ENCODE measurements around the gene GSAP. TPM values are rescaled to one million over a fixed set of nuclear protein-coding genes. Genes with fewer than 3 reads are reported as not detected.
A peak's percentile ranks its signal among the peaks of the same experiment; 100 is the strongest.

GSAP gene
- total and polyA plus RNA-seq, 3 experiments from 2014 or later: 2.0 to 11.9 (median 2.9) TPM

DNA sequence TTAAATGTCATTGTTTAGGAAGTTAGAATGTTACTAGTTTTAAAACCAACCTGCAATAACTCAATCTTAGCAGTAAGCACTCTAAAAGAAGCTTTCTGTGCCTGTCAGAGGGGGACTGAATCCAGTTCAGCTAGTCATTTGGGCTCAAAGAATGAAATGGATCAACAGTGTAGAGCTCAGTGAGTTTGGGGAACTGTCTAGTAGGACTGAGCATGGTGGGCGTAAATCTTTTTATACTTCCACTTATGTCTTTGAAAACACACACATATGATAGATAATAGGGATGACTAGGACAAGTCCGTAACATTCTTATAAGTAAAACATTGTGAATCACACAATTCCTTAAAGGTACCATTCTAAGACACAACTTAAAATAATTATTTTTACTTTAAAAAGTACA is 11.5 kb downstream of the GSAP start:
- Histone ChIP-seq H3K27ac (ENCODE audit: low read depth, low read length) (no peak overlapping the region), H3K4me3 (ENCODE audit: low read length) (no peak overlapping the region), H3K4me1 (ENCODE audit: insufficient read depth, low read length) (no peaks in the 10 kb centered on the region), H3K36me3 (ENCODE audit: insufficient read depth, low read length) (no peaks in the 10 kb centered on the region), H3K27me3 (ENCODE audit: insufficient read depth, low read length, poor library complexity, severe bottlenecking) (no peaks in the 10 kb centered on the region), H3K9me3 (ENCODE audit: low read length) (no peaks in the 10 kb centered on the region)
- H3K27me3 Mint-ChIP-seq: peaks cover 0 to 2% of the 10 kb centered on the region in 2 donors
- no peaks in the 10 kb centered on the region for H3K9me3 Mint-ChIP-seq
- peaks cover 0 to 6% (median 3%) of the 10 kb centered on the region in 3 donors for H3K4me1 Mint-ChIP-seq
- ChIA-PET POLR2A (no interaction called here), CTCF (interaction anchor here (1.2 kb wide), 1 partner anchor 23 kb away, joined by 3 read pairs; no protein-coding TSS in a partner anchor)
- no peak overlapping the region for H3K4me3 Mint-ChIP-seq
- peaks cover 8 to 11% (median 10%) of the 10 kb centered on the region in 3 donors for H3K36me3 Mint-ChIP-seq
- no peak for DNase-seq
- H3K27ac Mint-ChIP-seq: peak overlapping the region in 1 of 8 donors; percentile 48

DNA sequence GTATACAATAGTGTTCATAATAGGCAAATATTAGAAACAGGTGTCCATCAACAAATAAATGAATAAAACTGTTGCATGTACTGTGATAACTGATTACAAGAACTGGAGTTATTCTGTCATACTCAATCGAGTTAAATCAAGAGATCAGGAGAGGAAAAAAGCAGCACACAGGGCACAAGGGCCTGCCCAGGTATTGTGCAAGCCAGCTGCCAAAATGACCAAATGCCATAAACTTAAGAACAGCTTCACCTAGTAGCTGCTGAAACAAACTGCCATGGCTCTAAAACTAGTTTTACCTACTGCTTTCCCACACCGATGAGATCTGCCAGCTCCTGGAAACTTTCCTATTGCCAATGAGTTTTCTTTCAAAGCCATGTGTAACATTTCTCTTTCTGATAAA is 12.2 kb downstream of the GSAP start:
- no peak overlapping the region for H3K27ac Mint-ChIP-seq
- peaks cover 0 to 2% of the 10 kb centered on the region in 2 donors for H3K27me3 Mint-ChIP-seq
- no peaks in the 10 kb centered on the region for H3K9me3 Mint-ChIP-seq
- CTCF ChIA-PET: interaction anchor here (1.2 kb wide), 1 partner anchor 22 kb away, joined by 3 read pairs; no protein-coding TSS in a partner anchor
- Histone ChIP-seq H3K4me3 (ENCODE audit: low read length) (no peak overlapping the region), H3K9me3 (ENCODE audit: low read length) (no peaks in the 10 kb centered on the region), H3K27ac (ENCODE audit: low read depth, low read length) (no peak overlapping the region), H3K27me3 (ENCODE audit: insufficient read depth, low read length, poor library complexity, severe bottlenecking) (no peaks in the 10 kb centered on the region), H3K36me3 (ENCODE audit: insufficient read depth, low read length) (no peaks in the 10 kb centered on the region), H3K4me1 (ENCODE audit: insufficient read depth, low read length) (no peaks in the 10 kb centered on the region)
- peaks cover 0 to 6% (median 3%) of the 10 kb centered on the region in 3 donors for H3K4me1 Mint-ChIP-seq
- no peak for DNase-seq
- peaks cover 11 to 17% (median 14%) of the 10 kb centered on the region in 3 donors for H3K36me3 Mint-ChIP-seq
- no peak overlapping the region for H3K4me3 Mint-ChIP-seq
- POLR2A ChIA-PET: no interaction called here

DNA sequence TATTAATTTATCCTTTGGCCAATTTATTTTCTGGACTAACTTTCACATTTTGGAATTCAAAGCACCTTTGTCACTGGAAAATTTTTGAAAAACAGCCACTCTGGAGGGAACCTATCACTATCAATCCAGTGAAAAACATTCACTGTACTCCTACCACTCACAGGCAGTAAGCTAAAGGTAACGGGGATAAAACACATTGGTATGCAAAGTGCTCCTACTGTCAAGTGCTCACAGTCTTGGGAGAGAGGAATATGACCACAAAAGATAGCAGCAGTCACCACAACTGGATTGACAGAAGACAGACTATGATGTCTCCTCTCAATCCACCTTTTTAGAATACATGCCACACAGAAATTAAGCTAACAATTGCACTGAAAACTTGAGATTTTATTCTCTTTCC is 13.3 kb downstream of the GSAP start:
- Mint-ChIP-seq H3K9me3 (no peaks in the 10 kb centered on the region), H3K27me3 (peaks cover 0 to 2% of the 10 kb centered on the region in 2 donors), H3K4me3 (no peak overlapping the region), H3K27ac (no peak overlapping the region), H3K36me3 (peaks cover 11 to 18% (median 16%) of the 10 kb centered on the region in 3 donors), H3K4me1 (peaks cover 0 to 3% (median 2%) of the 10 kb centered on the region in 3 donors)
- Histone ChIP-seq H3K36me3 (ENCODE audit: insufficient read depth, low read length) (no peaks in the 10 kb centered on the region), H3K27ac (ENCODE audit: low read depth, low read length) (no peak overlapping the region), H3K9me3 (ENCODE audit: low read length) (no peaks in the 10 kb centered on the region), H3K27me3 (ENCODE audit: insufficient read depth, low read length, poor library complexity, severe bottlenecking) (no peaks in the 10 kb centered on the region), H3K4me3 (ENCODE audit: low read length) (no peak overlapping the region), H3K4me1 (ENCODE audit: insufficient read depth, low read length) (no peaks in the 10 kb centered on the region)
- CTCF ChIA-PET: no interaction called here
- POLR2A ChIA-PET: no interaction called here
- no peak for DNase-seq

DNA sequence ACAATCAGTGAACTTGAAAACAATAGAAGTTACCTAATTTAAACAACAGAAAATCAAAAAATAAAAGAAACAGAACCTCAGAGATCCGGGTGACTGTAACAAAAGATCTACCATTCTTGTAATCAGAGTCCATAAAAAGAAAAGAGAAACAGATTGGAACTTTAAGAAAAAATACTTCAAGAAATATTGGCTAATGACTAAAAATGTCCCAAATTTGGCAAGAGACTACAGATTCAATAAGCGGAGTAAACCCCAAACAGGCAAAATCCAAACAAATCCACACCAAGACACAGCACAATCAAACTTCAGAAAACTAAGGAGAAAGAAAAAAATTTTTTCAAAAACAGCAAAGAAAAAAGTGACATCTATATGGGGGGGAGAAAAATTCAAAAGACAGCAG is 15.1 kb downstream of the GSAP start:
- no peak overlapping the region for H3K4me3 Mint-ChIP-seq
- H3K9me3 Mint-ChIP-seq: no peaks in the 10 kb centered on the region
- Histone ChIP-seq H3K4me3 (ENCODE audit: low read length) (no peak overlapping the region), H3K4me1 (ENCODE audit: insufficient read depth, low read length) (no peaks in the 10 kb centered on the region), H3K9me3 (ENCODE audit: low read length) (no peaks in the 10 kb centered on the region), H3K27ac (ENCODE audit: low read depth, low read length) (no peak overlapping the region), H3K36me3 (ENCODE audit: insufficient read depth, low read length) (no peaks in the 10 kb centered on the region), H3K27me3 (ENCODE audit: insufficient read depth, low read length, poor library complexity, severe bottlenecking) (no peaks in the 10 kb centered on the region)
- POLR2A ChIA-PET: no interaction called here
- peaks cover 0 to 3% (median 0%) of the 10 kb centered on the region in 3 donors for H3K4me1 Mint-ChIP-seq
- no peak for DNase-seq
- H3K36me3 Mint-ChIP-seq: peaks cover 20 to 28% (median 28%) of the 10 kb centered on the region in 3 donors
- no peak overlapping the region for H3K27ac Mint-ChIP-seq
- CTCF ChIA-PET: no interaction called here
- peaks cover 0 to 2% of the 10 kb centered on the region in 2 donors for H3K27me3 Mint-ChIP-seq

DNA sequence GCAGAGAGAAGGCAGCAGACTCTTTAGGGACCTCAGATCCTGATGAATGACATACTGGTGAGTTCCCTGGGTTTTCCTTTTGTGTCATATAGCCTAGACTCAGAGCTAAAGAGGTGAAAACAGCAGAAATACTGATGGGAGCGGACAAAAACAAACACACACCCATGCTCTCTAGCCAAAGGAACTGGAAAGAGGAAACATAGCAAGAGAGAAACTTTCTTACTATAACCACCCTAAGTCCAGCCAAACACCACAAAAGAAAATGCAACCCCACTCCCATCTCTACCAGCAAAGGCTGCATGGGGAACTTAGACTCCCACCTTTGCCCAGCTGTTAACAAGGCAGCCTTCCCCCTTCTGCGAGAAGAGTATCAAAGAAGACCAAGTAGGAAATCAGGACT is 16.3 kb downstream of the GSAP start:
- no peak overlapping the region for H3K4me3 Mint-ChIP-seq
- H3K4me1 ChIP-seq (ENCODE audit: insufficient read depth, low read length): no peaks in the 10 kb centered on the region
- H3K9me3 ChIP-seq (ENCODE audit: low read length): no peaks in the 10 kb centered on the region
- peaks cover 25 to 38% (median 37%) of the 10 kb centered on the region in 3 donors for H3K36me3 Mint-ChIP-seq
- H3K27me3 Mint-ChIP-seq: peaks cover 0 to 2% of the 10 kb centered on the region in 2 donors
- no peak overlapping the region for H3K27ac ChIP-seq (ENCODE audit: low read depth, low read length)
- no peak overlapping the region for H3K4me3 ChIP-seq (ENCODE audit: low read length)
- DNase-seq: no peak
- POLR2A ChIA-PET: no interaction called here
- H3K27ac Mint-ChIP-seq: no peak overlapping the region
- H3K4me1 Mint-ChIP-seq: peaks cover 0 to 3% (median 0%) of the 10 kb centered on the region in 3 donors
- CTCF ChIA-PET: no interaction called here
- H3K36me3 ChIP-seq (ENCODE audit: insufficient read depth, low read length): no peaks in the 10 kb centered on the region
- H3K9me3 Mint-ChIP-seq: no peaks in the 10 kb centered on the region
- no peaks in the 10 kb centered on the region for H3K27me3 ChIP-seq (ENCODE audit: insufficient read depth, low read length, poor library complexity, severe bottlenecking)

DNA sequence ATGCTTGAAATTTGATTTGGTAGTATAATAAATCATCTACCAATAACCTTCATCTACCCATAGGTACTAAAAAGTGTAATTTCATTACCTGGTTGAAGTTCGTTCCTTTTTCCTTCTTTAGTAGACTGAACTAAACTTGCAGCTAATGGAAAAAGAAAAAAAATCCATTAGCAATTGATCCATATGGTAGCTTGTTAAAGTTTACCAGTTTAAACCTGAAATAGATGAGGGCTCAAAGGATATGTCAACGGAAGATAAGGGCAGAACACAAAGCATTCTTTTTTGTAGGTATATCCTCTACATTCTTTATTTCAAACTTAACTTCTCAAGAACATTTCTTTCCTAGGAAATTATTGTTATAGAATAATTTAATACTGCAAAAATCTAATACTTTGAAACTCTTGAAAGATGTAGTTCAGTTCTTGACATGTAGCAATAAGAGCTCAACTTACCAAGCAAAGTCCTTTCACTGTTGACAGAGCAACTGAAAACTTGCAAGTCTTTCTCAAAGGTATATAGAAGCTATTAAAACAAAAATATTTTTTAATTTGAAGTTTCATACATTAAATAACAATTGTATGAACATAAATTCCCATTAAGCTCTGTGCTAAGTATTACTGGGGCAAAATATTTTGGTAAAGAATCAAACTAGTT is 19.1 kb downstream of the GSAP start:
- ChIA-PET POLR2A (no interaction called here), CTCF (no interaction called here)
- H3K27ac ChIP-seq (ENCODE audit: low read depth, low read length): no peak overlapping the region
- Mint-ChIP-seq H3K9me3 (no peaks in the 10 kb centered on the region), H3K4me1 (peaks cover 15 to 20% (median 16%) of the 10 kb centered on the region in 3 donors), H3K4me3 (no peak overlapping the region), H3K27ac (no peak overlapping the region), H3K27me3 (peaks cover 0 to 2% of the 10 kb centered on the region in 2 donors), H3K36me3 (peaks cover 40 to 51% (median 48%) of the 10 kb centered on the region in 3 donors)
- H3K4me3 ChIP-seq (ENCODE audit: low read length): no peak overlapping the region
- DNase-seq: no peak
- no peaks in the 10 kb centered on the region for H3K27me3 ChIP-seq (ENCODE audit: insufficient read depth, low read length, poor library complexity, severe bottlenecking)
- H3K9me3 ChIP-seq (ENCODE audit: low read length): no peaks in the 10 kb centered on the region
- H3K4me1 ChIP-seq (ENCODE audit: insufficient read depth, low read length): no peaks in the 10 kb centered on the region
- no peaks in the 10 kb centered on the region for H3K36me3 ChIP-seq (ENCODE audit: insufficient read depth, low read length)

DNA sequence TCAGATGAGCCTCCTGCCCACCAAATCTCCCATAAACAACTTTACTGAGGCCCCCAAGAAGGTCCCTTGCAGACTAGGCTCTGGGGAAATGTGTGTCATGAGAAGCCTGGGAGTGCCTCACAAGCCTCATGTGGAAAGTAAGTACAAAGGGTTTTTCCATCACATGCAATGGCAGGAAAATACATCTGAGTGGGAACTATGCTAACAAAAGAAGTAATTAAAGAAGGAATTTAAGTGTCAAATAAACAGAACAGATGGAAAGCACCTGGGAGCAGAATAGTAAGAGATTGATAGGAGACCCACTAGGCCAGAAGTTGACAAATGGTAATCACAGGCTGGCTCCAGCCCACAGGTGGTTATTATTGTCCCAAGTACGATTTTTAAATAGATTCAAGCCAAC is 20.5 kb downstream of the GSAP start:
- ChIA-PET POLR2A (no interaction called here), CTCF (no interaction called here)
- Mint-ChIP-seq H3K4me3 (no peak overlapping the region), H3K27ac (peak overlapping the region in 1 of 8 donors; percentile 47), H3K9me3 (no peaks in the 10 kb centered on the region), H3K4me1 (peaks cover 17 to 20% (median 20%) of the 10 kb centered on the region in 3 donors), H3K36me3 (peaks cover 33 to 53% (median 50%) of the 10 kb centered on the region in 3 donors), H3K27me3 (no peaks in the 10 kb centered on the region)
- H3K27ac ChIP-seq (ENCODE audit: low read depth, low read length): no peak overlapping the region
- no peak for DNase-seq
- H3K4me1 ChIP-seq (ENCODE audit: insufficient read depth, low read length): no peaks in the 10 kb centered on the region
- H3K9me3 ChIP-seq (ENCODE audit: low read length): no peaks in the 10 kb centered on the region
- no peak overlapping the region for H3K4me3 ChIP-seq (ENCODE audit: low read length)
- no peaks in the 10 kb centered on the region for H3K27me3 ChIP-seq (ENCODE audit: insufficient read depth, low read length, poor library complexity, severe bottlenecking)
- H3K36me3 ChIP-seq (ENCODE audit: insufficient read depth, low read length): no peaks in the 10 kb centered on the region

DNA sequence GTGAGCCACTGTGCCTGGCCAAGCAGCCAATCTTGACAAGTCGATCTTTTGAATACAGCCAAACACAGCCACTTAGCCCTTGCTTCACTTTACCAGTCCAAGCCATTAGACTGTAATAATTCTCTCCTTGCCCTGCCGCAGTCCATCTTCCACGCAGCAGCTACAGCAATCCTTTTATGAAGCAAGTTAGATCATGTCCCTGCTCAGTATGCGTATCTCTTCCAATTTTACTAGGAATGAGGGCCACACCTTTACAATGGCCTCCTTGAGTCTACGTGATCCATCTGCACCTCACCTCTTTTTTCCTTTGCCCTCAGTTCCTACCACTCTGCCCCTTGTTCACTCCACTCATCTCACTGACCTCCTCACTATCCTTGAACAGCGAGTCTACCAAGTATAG is 22.2 kb downstream of the GSAP start:
- Histone ChIP-seq H3K36me3 (ENCODE audit: insufficient read depth, low read length) (no peaks in the 10 kb centered on the region), H3K4me1 (ENCODE audit: insufficient read depth, low read length) (no peaks in the 10 kb centered on the region), H3K27me3 (ENCODE audit: insufficient read depth, low read length, poor library complexity, severe bottlenecking) (no peaks in the 10 kb centered on the region), H3K9me3 (ENCODE audit: low read length) (no peaks in the 10 kb centered on the region), H3K27ac (ENCODE audit: low read depth, low read length) (no peak overlapping the region), H3K4me3 (ENCODE audit: low read length) (no peak overlapping the region)
- Mint-ChIP-seq H3K4me3 (no peak overlapping the region), H3K36me3 (peaks cover 29 to 54% (median 41%) of the 10 kb centered on the region in 3 donors), H3K4me1 (peaks cover 16 to 20% (median 20%) of the 10 kb centered on the region in 3 donors), H3K27me3 (no peaks in the 10 kb centered on the region), H3K9me3 (no peaks in the 10 kb centered on the region), H3K27ac (peak overlapping the region in 2 of 8 donors; percentile 2 to 15)
- DNase-seq: no peak
- POLR2A ChIA-PET: interaction anchor here (0.6 kb wide), 1 partner anchor 50 kb away, joined by 6 read pairs; no protein-coding TSS in a partner anchor
- CTCF ChIA-PET: no interaction called here
